Measurements from ENCODE around the gene ZNF609.
"Not testable (repeated sequence)": the region's sequence is repeated elsewhere in the genome, so short reads cannot be mapped to it uniquely, and the experiment has no call there.

The ZNF609 gene

DNA sequence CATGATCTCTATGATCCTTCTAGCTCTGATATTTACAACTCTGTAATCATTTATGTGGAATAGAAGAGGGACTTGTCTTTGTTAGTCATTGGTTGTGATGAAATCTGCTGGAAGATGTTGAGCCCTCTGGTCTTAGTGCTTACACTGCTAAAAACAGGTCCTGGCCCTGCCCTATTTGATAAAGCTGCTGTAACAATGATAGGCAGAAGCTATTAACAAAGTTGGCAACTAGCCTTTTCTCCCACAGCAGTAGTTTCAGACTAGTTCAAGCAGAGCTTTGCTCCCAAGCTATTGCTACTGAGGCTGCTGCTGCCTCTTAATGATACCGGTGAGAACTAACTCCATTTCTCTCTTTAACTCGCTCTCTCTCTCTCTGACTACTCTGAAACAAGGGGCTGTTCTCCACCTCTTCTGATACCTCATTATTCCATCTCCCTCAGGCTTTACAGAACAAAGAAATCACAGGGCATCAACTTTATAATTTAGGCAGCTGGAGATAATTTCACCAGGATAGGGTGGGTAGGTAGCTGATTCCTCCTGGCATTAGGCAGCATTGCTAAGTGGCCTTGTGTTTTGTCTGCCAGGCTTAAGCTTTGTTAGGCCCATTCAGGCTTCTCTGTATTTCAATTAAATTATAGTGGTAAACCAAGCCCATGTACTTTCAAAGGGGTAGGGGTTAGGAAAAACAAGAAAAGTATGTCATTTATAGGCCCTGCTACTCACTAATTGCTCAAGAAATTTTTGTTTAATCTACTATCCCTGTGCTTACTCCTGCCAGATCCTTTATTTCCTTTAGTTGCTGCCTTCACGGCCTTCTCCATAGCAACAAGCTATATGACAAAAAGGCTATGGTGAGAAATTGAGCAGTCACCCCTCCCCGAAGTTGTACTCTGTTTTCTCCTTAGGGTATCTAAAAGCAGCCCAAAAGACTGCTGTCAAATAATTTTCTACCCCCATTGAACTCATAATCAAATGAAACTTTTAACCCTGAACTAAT is 175.4 kb downstream of the ZNF609 start:
- H3K56ac ChIP-seq (ENCODE audit: low read length) = peak overlapping the region; percentile 45
- H3K27ac ChIP-seq (ENCODE audit: low read depth, low read length) = peak overlapping the region; percentile 13
- no peak overlapping the region for H2BK15ac ChIP-seq (replicated peaks; ENCODE audit: low read depth)
- H3K9ac ChIP-seq (ENCODE audit: low read length) = peak overlapping the region; percentile 31
- H3K4ac ChIP-seq (ENCODE audit: low read depth, low read length) = no peak overlapping the region
- H2BK120ac ChIP-seq (ENCODE audit: low read depth, low read length) = peak overlapping the region; percentile 83
- peaks cover 16% of the 10 kb centered on the region for H3K4me1 ChIP-seq (ENCODE audit: control insufficient read depth, low read depth, low read length)
- no peak overlapping the region for H3K4me2 ChIP-seq (ENCODE audit: low read length)
- H2AK5ac ChIP-seq (ENCODE audit: low read length) = no peak overlapping the region
- H3K36me3 ChIP-seq (ENCODE audit: control insufficient read depth, insufficient read depth, low read length) = no peaks in the 10 kb centered on the region
- no peak overlapping the region for H3K23ac ChIP-seq (ENCODE audit: low read length)
- no peak overlapping the region for H3K18ac ChIP-seq (ENCODE audit: low read length)
- peaks cover 21% of the 10 kb centered on the region for H3K79me2 ChIP-seq (ENCODE audit: control insufficient read depth, insufficient read depth, low read length)
- no peak overlapping the region for H3K4me3 ChIP-seq (ENCODE audit: low read length)
- no peak overlapping the region for H2BK5ac ChIP-seq (ENCODE audit: low read length)
- H4K8ac ChIP-seq (ENCODE audit: low read depth, low read length) = no peak overlapping the region
- H3K27me3 ChIP-seq (ENCODE audit: insufficient read depth, low read length, poor library complexity) = no peaks in the 10 kb centered on the region
- WGBS (ENCODE audit: extremely low coverage, insufficient coverage, low lambda C conversion rate) = no CpG with 5 or more reads among the region's 4 CpGs
- peak overlapping the region; percentile 53 for H4K5ac ChIP-seq (ENCODE audit: low read length)
- H3K79me1 ChIP-seq (ENCODE audit: low read length) = peaks cover 17% of the 10 kb centered on the region
- peak; percentile 69 for DNase-seq

DNA sequence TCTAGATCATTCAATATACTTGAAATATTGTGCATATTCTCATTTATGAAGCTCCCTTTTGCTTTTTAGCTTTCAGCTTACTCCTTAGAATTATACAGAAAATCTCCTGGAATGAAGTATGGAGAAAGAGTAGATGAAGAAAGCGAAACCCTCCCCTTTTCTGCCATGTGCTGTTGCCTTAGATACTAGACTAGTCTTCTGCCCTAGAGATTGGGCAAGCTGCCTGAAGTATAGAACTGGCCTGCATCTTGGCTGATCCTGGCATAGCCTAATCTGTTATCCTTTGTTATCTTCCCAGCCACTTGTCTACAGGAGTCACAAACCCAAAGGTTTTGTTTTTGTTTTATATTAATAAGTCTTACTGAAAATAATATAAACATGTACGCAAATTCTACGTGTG is 176.2 kb downstream of the ZNF609 start:
- Histone ChIP-seq H3K56ac (ENCODE audit: low read length) (no peak overlapping the region), H4K8ac (ENCODE audit: low read depth, low read length) (no peak overlapping the region), H3K9ac (ENCODE audit: low read length) (no peak overlapping the region), H2BK15ac (replicated peaks; ENCODE audit: low read depth) (no peak overlapping the region), H2AK5ac (ENCODE audit: low read length) (no peak overlapping the region), H2BK120ac (ENCODE audit: low read depth, low read length) (no peak overlapping the region), H3K79me1 (ENCODE audit: low read length) (peaks cover 18% of the 10 kb centered on the region), H3K23ac (ENCODE audit: low read length) (no peak overlapping the region), H3K4me2 (ENCODE audit: low read length) (no peak overlapping the region), H2BK5ac (ENCODE audit: low read length) (no peak overlapping the region), H3K4me3 (ENCODE audit: low read length) (no peak overlapping the region), H3K4me1 (ENCODE audit: control insufficient read depth, low read depth, low read length) (peaks cover 16% of the 10 kb centered on the region), H3K27ac (ENCODE audit: low read depth, low read length) (no peak overlapping the region), H4K5ac (ENCODE audit: low read length) (no peak overlapping the region), H3K79me2 (ENCODE audit: control insufficient read depth, insufficient read depth, low read length) (peaks cover 22% of the 10 kb centered on the region), H3K4ac (ENCODE audit: low read depth, low read length) (no peak overlapping the region), H3K27me3 (ENCODE audit: insufficient read depth, low read length, poor library complexity) (no peaks in the 10 kb centered on the region), H3K18ac (ENCODE audit: low read length) (no peak overlapping the region), H3K36me3 (ENCODE audit: control insufficient read depth, insufficient read depth, low read length) (no peaks in the 10 kb centered on the region)
- no CpG with 5 or more reads among the region's 3 CpGs for WGBS (ENCODE audit: extremely low coverage, insufficient coverage, low lambda C conversion rate)
- no peak for DNase-seq

DNA sequence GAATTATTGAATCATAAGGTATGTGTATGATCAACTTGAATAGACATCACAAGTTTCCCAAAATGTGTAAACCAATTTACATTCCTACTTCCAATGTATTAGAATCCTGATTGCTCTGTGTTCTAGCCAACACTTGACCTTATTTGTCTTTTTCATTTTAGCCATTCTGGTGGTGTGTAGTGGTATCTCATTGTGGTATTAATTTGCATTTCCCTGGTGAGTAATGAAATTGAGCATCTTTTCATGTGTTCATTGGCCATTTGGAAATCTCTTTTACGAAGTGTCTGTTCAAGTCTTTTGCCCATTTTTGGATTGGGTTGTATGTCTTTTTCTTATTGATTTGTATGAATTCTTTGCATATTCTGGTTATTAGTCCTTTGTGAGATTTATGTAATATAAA is 177.0 kb downstream of the ZNF609 start:
- H2BK120ac ChIP-seq (ENCODE audit: low read depth, low read length) = no peak overlapping the region
- peaks cover 15% of the 10 kb centered on the region for H3K79me1 ChIP-seq (ENCODE audit: low read length)
- no peak overlapping the region for H2BK15ac ChIP-seq (replicated peaks; ENCODE audit: low read depth)
- DNase-seq = no peak
- WGBS (ENCODE audit: extremely low coverage, insufficient coverage, low lambda C conversion rate) = no CpG with 5 or more reads among the region's 1 CpG
- no peak overlapping the region for H3K18ac ChIP-seq (ENCODE audit: low read length)
- peaks cover 16% of the 10 kb centered on the region for H3K4me1 ChIP-seq (ENCODE audit: control insufficient read depth, low read depth, low read length)
- H3K23ac ChIP-seq (ENCODE audit: low read length) = no peak overlapping the region
- no peak overlapping the region for H4K8ac ChIP-seq (ENCODE audit: low read depth, low read length)
- H2BK5ac ChIP-seq (ENCODE audit: low read length) = no peak overlapping the region
- H3K27ac ChIP-seq (ENCODE audit: low read depth, low read length) = no peak overlapping the region
- H3K79me2 ChIP-seq (ENCODE audit: control insufficient read depth, insufficient read depth, low read length) = peaks cover 20% of the 10 kb centered on the region
- H3K4me3 ChIP-seq (ENCODE audit: low read length) = no peak overlapping the region
- no peak overlapping the region for H3K56ac ChIP-seq (ENCODE audit: low read length)
- no peaks in the 10 kb centered on the region for H3K36me3 ChIP-seq (ENCODE audit: control insufficient read depth, insufficient read depth, low read length)
- H2AK5ac ChIP-seq (ENCODE audit: low read length) = no peak overlapping the region
- H4K5ac ChIP-seq (ENCODE audit: low read length) = no peak overlapping the region
- H3K4me2 ChIP-seq (ENCODE audit: low read length) = no peak overlapping the region
- H3K4ac ChIP-seq (ENCODE audit: low read depth, low read length) = no peak overlapping the region
- no peaks in the 10 kb centered on the region for H3K27me3 ChIP-seq (ENCODE audit: insufficient read depth, low read length, poor library complexity)
- no peak overlapping the region for H3K9ac ChIP-seq (ENCODE audit: low read length)

DNA sequence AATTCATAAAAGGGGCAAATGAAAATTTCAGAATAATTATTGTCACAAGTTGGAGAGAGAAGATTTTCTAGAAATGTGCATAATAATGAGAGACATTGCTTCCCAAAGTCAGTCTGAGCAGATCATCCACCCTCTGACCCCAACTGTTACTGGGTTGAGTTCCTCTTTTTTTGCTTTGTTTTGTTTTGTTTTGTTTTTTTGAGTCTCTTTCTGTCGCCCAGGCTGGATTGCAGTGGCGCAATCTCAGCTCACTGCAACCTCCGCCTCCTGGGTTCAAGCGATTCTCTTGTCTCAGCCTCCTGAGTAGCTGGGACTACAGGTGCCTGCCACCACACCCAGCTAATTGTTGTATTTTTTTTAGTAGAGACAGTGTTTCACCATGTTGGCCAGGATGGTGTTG is 179.4 kb downstream of the ZNF609 start:
- not testable (repeated sequence) for H4K8ac ChIP-seq (ENCODE audit: low read depth, low read length); DNase-seq; H3K56ac ChIP-seq (ENCODE audit: low read length); H2BK120ac ChIP-seq (ENCODE audit: low read depth, low read length); H4K5ac ChIP-seq (ENCODE audit: low read length); H3K4me3 ChIP-seq (ENCODE audit: low read length); H3K18ac ChIP-seq (ENCODE audit: low read length); H3K27me3 ChIP-seq (ENCODE audit: insufficient read depth, low read length, poor library complexity); H3K4ac ChIP-seq (ENCODE audit: low read depth, low read length); H2BK15ac ChIP-seq (replicated peaks; ENCODE audit: low read depth); H2BK5ac ChIP-seq (ENCODE audit: low read length); H3K9ac ChIP-seq (ENCODE audit: low read length); H3K36me3 ChIP-seq (ENCODE audit: control insufficient read depth, insufficient read depth, low read length); H3K27ac ChIP-seq (ENCODE audit: low read depth, low read length); H2AK5ac ChIP-seq (ENCODE audit: low read length); H3K4me2 ChIP-seq (ENCODE audit: low read length); H3K23ac ChIP-seq (ENCODE audit: low read length)
- WGBS (ENCODE audit: extremely low coverage, insufficient coverage, low lambda C conversion rate) = no CpG with 5 or more reads among the region's 4 CpGs
- Histone ChIP-seq H3K79me2 (ENCODE audit: control insufficient read depth, insufficient read depth, low read length) (peaks cover 20% of the 10 kb centered on the region), H3K79me1 (ENCODE audit: low read length) (peaks cover 15% of the 10 kb centered on the region), H3K4me1 (ENCODE audit: control insufficient read depth, low read depth, low read length) (peaks cover 10% of the 10 kb centered on the region)

- no CpG with 5 or more reads among the region's 5 CpGs for WGBS (ENCODE audit: extremely low coverage, insufficient coverage, low lambda C conversion rate)
- Histone ChIP-seq H3K23ac (ENCODE audit: low read length) (no peak overlapping the region), H2BK15ac (replicated peaks; ENCODE audit: low read depth) (peak overlapping the region; percentile 64), H4K5ac (ENCODE audit: low read length) (no peak overlapping the region), H3K79me1 (ENCODE audit: low read length) (peaks cover 15% of the 10 kb centered on the region), H3K9ac (ENCODE audit: low read length) (no peak overlapping the region), H3K4me2 (ENCODE audit: low read length) (no peak overlapping the region), H3K79me2 (ENCODE audit: control insufficient read depth, insufficient read depth, low read length) (peaks cover 20% of the 10 kb centered on the region), H3K27ac (ENCODE audit: low read depth, low read length) (no peak overlapping the region), H2BK120ac (ENCODE audit: low read depth, low read length) (no peak overlapping the region), H3K18ac (ENCODE audit: low read length) (no peak overlapping the region), H2BK5ac (ENCODE audit: low read length) (no peak overlapping the region), H4K8ac (ENCODE audit: low read depth, low read length) (no peak overlapping the region), H3K4me1 (ENCODE audit: control insufficient read depth, low read depth, low read length) (peaks cover 8% of the 10 kb centered on the region), H3K4ac (ENCODE audit: low read depth, low read length) (no peak overlapping the region), H3K36me3 (ENCODE audit: control insufficient read depth, insufficient read depth, low read length) (no peaks in the 10 kb centered on the region), H3K56ac (ENCODE audit: low read length) (no peak overlapping the region), H2AK5ac (ENCODE audit: low read length) (no peak overlapping the region), H3K27me3 (ENCODE audit: insufficient read depth, low read length, poor library complexity) (no peaks in the 10 kb centered on the region), H3K4me3 (ENCODE audit: low read length) (no peak overlapping the region)
- no peak for DNase-seq
These were observed 179.9 kb downstream of the ZNF609 start for GRCh38 chr15:64640146-64640871.

Measured in mesendoderm (in vitro differentiated cells).